OCI-LY7 (cell line): ENCODE measurements around the gene SALL3. TPM values are rescaled to one million over a fixed set of nuclear protein-coding genes. Genes with fewer than 3 reads are reported as not detected.

Experiments
- BruUV-seq: library from RNA; stranded (reverse); fragments of 400-500 nt; replicated peaks from 2 replicates; lab custom pipeline; 2021; lab: Mats Ljungman, UMichigan
- CTCF ChIA-PET: fragments of 300-600 bp; sonication (Branson Sonifier 250); formaldehyde crosslinking; loops from one replicate; lab custom pipeline; 2022; ENCODE audit warnings: antibody characterized with exemption; ENCODE audit not compliant: unreplicated experiment; lab: Charles Lee
- POLR2A ChIA-PET: fragments of 300-600 bp; sonication (Branson Sonifier 250); formaldehyde crosslinking; loops from one replicate; lab custom pipeline; 2022; ENCODE audit warnings: antibody characterized with exemption; lab: Charles Lee
- DNase-seq: peaks from one replicate; pipeline ENCODE4 v3.0.0-alpha.2; 2015; ENCODE audit warnings: low spot score
- H2AFZ ChIP-seq: fragments of 200-600 bp; sonication (generic), shearing (Covaris generic); 2 replicates; pipeline ENCODE4 v1.6.1; 2014; ENCODE audit warnings: mild to moderate bottlenecking, antibody characterized with exemption, low read length, moderate library complexity
- H3K27ac ChIP-seq: fragments of 200-600 bp; sonication (generic); 2 replicates; pipeline ENCODE4 v1.5.1; 2014; ENCODE audit warnings: mixed run types, low read depth, mild to moderate bottlenecking, moderate library complexity, low read length, inconsistent platforms; ENCODE audit not compliant: poor library complexity, severe bottlenecking
- H3K36me3 ChIP-seq: fragments of 200-600 bp; sonication (generic); 2 replicates; pipeline ENCODE4 v1.6.1; 2014; ENCODE audit warnings: mild to moderate bottlenecking, antibody characterized with exemption, low read length, moderate library complexity, mixed read lengths; ENCODE audit not compliant: insufficient read depth
- H3K4me1 ChIP-seq: fragments of 200-600 bp; sonication (generic); 2 replicates; pipeline ENCODE4 v1.5.1; 2014; ENCODE audit warnings: mild to moderate bottlenecking, low read length; ENCODE audit not compliant: insufficient read depth, poor library complexity, severe bottlenecking
- H3K4me2 ChIP-seq: fragments of 200-600 bp; sonication (generic); 2 replicates; pipeline ENCODE4 v1.6.1; 2014; ENCODE audit warnings: mild to moderate bottlenecking, low read length
- H3K4me3 ChIP-seq: fragments of 200-600 bp; sonication (generic); 2 replicates; pipeline ENCODE4 v1.5.1; 2014; ENCODE audit warnings: mild to moderate bottlenecking, low read depth, low read length; ENCODE audit not compliant: poor library complexity, severe bottlenecking
- H3K79me2 ChIP-seq: fragments of 200-600 bp; sonication (generic); 2 replicates; pipeline ENCODE4 v1.6.1; 2016; ENCODE audit warnings: low read depth, mild to moderate bottlenecking, low read length, moderate library complexity, mixed read lengths; ENCODE audit not compliant: insufficient read depth
- H3K9me2 ChIP-seq: fragments of 200-600 bp; sonication (generic); 2 replicates; pipeline ENCODE4 v1.6.1; 2016; ENCODE audit warnings: mild to moderate bottlenecking, low read length, mixed read lengths; ENCODE audit not compliant: insufficient read depth
- H3K9me3 ChIP-seq: fragments of 200-600 bp; sonication (generic); 2 replicates; pipeline ENCODE4 v1.6.1; 2014; ENCODE audit warnings: mild to moderate bottlenecking, mixed run types, low read length, mixed read lengths
- H4K20me1 ChIP-seq: fragments of 200-600 bp; sonication (generic); 2 replicates; pipeline ENCODE4 v1.6.1; 2014; ENCODE audit warnings: mild to moderate bottlenecking, antibody characterized with exemption, low read length, moderate library complexity, mixed read lengths; ENCODE audit not compliant: insufficient read depth
- EZH2phosphoT487 ChIP-seq: fragments of 200-600 bp; sonication (generic); IDR thresholded peaks from 2 replicates; pipeline ENCODE4 v1.6.1; 2018; ENCODE audit warnings: low read depth, borderline replicate concordance, mild to moderate bottlenecking, mixed run types, antibody characterized with exemption, low read length, moderate library complexity, mixed read lengths
- intact Hi-C: fragments of 100-400 bp; cut with micrococcal nuclease; formaldehyde crosslinking; loops from one replicate; pipeline ENCODE4 v1.10.0; 2022; ENCODE audit not compliant: unreplicated experiment
- total RNA-seq, 2 experiments: library from RNA; depleted of rRNA in 1 of 2; stranded (reverse); fragments of >200 nt in 1 of 2; shearing (Covaris generic) in 1 of 2; gene quantifications; 2 replicates each; pipeline ENCODE4 v1.2.3, GENCODE V29; 2014 to 2022
- TF ChIP-seq, protein P1 (sequence below): fragments of 200-600 bp; sonication (generic); conservative IDR thresholded peaks from 2 replicates; pipeline ENCODE4 v1.5.1; 2014; ENCODE audit warnings: mild to moderate bottlenecking, antibody characterized with exemption, low read length, moderate library complexity, mixed read lengths

Gene SALL3
- total RNA-seq, 2 experiments from 2014 or later: not detected

DNA sequence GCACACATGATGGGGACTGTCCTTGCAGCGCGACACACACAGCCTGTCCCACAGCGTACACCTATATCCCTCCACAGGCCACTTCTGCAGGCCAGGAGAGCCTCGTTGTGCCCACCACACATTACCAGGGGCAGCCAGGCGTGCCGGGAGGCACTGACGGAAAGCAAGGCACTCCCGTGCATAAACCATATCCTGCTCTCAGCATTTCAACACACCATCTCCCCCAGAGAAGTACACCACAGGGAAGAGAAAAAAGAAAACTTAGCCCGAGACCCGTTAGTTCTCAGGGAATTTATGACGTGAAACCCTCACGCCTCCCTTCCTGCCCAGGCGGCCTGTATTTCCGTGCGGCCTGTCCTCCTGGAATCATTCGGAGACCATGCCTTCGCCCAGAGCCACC, 24.6 kb upstream of the SALL3 start:
- no peaks in the 10 kb centered on the region for H3K9me2 ChIP-seq
- BruUV-seq: no TSS peak
- H3K79me2 ChIP-seq: no peaks in the 10 kb centered on the region
- no peak overlapping the region for H3K4me2 ChIP-seq
- POLR2A ChIA-PET: no interaction called here
- TF ChIP-seq, protein P1, sequence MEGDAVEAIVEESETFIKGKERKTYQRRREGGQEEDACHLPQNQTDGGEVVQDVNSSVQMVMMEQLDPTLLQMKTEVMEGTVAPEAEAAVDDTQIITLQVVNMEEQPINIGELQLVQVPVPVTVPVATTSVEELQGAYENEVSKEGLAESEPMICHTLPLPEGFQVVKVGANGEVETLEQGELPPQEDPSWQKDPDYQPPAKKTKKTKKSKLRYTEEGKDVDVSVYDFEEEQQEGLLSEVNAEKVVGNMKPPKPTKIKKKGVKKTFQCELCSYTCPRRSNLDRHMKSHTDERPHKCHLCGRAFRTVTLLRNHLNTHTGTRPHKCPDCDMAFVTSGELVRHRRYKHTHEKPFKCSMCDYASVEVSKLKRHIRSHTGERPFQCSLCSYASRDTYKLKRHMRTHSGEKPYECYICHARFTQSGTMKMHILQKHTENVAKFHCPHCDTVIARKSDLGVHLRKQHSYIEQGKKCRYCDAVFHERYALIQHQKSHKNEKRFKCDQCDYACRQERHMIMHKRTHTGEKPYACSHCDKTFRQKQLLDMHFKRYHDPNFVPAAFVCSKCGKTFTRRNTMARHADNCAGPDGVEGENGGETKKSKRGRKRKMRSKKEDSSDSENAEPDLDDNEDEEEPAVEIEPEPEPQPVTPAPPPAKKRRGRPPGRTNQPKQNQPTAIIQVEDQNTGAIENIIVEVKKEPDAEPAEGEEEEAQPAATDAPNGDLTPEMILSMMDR: no peak
- TF ChIP-seq EZH2phosphoT487: no peak
- H2AFZ ChIP-seq: no peak overlapping the region
- no peaks in the 10 kb centered on the region for H3K9me3 ChIP-seq
- H3K4me1 ChIP-seq: no peaks in the 10 kb centered on the region
- H3K4me3 ChIP-seq: no peak overlapping the region
- no peaks in the 10 kb centered on the region for H4K20me1 ChIP-seq
- H3K36me3 ChIP-seq: no peaks in the 10 kb centered on the region
- no peak for DNase-seq
- CTCF ChIA-PET: no interaction called here
- intact Hi-C loops: no loop called here
- H3K27ac ChIP-seq: no peak overlapping the region

DNA sequence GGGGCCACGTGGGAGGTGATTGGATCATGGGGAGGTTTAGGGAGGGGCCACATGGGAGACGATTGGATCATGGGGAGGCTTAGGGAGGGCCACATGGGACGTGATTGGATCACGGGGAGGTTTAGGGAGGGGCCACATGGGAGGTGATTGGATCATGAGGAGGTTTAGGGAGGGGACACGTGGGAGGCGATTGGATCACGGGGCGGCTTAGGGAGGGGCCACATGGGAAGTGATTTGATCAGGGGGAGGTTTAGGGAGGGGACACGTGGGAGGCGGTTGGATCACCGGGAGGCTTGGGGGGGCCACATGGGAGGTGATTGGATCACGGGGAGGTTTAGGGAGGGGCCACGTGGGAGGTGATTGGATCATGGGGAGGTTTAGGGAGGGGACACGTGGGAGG, 22.5 kb upstream of the SALL3 start:
- H2AFZ ChIP-seq: no peak overlapping the region
- no peak overlapping the region for H3K4me2 ChIP-seq
- no peaks in the 10 kb centered on the region for H3K79me2 ChIP-seq
- POLR2A ChIA-PET: no interaction called here
- no peaks in the 10 kb centered on the region for H3K9me2 ChIP-seq
- H3K4me3 ChIP-seq: no peak overlapping the region
- no peaks in the 10 kb centered on the region for H3K9me3 ChIP-seq
- H3K27ac ChIP-seq: no peak overlapping the region
- H3K4me1 ChIP-seq: no peaks in the 10 kb centered on the region
- intact Hi-C loops: no loop called here
- BruUV-seq: no TSS peak
- no peaks in the 10 kb centered on the region for H3K36me3 ChIP-seq
- CTCF ChIA-PET: no interaction called here
- no peaks in the 10 kb centered on the region for H4K20me1 ChIP-seq
- TF ChIP-seq, protein P1: no peak
- TF ChIP-seq EZH2phosphoT487: no peak
- DNase-seq: no peak

DNA sequence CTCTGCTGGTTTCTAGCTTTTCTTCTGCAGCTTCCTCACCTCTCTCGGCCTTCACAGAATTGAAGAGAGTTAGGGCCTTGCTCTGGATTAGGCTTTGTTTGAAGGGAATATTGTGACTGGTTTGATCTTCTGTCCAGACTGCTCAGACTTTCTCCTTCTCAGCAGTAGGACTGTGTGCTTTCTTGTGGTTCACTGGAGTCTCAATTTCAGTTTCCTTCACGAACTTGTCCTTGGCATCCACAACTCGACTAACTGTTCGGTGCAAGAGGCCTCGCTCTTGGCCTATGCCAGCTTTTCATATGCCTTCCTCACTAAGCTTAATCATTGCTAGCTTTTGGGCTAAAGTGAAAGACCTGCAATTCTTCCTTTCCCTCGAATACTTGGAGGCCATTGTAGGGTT, 18.9 kb upstream of the SALL3 start:
- DNase-seq: no peak
- Histone ChIP-seq H4K20me1 (no peaks in the 10 kb centered on the region), H3K9me2 (no peaks in the 10 kb centered on the region), H3K4me3 (no peak overlapping the region), H3K9me3 (no peaks in the 10 kb centered on the region), H3K27ac (no peak overlapping the region), H3K4me2 (no peak overlapping the region), H3K79me2 (no peaks in the 10 kb centered on the region), H3K4me1 (no peaks in the 10 kb centered on the region), H3K36me3 (no peaks in the 10 kb centered on the region), H2AFZ (no peak overlapping the region)
- POLR2A ChIA-PET: interaction anchor here (0.6 kb wide), 1 partner anchor 88 kb away, joined by 13 read pairs; no protein-coding TSS in a partner anchor
- CTCF ChIA-PET: no interaction called here
- no peak for TF ChIP-seq EZH2phosphoT487
- TF ChIP-seq, protein P1: no peak
- BruUV-seq: no TSS peak
- intact Hi-C loops: no loop called here
